Neural progenitor cell (in vitro differentiated cells): ENCODE data around the gene BTF3.

Source experiments
- EZH2 ChIP-seq: fragments of 200-600 bp; sonication (generic); IDR thresholded peaks from 2 replicates; pipeline ENCODE4 v1.6.1; 2017; ENCODE audit warnings: antibody characterized with exemption, mild to moderate bottlenecking, moderate library complexity
- EZH2phosphoT487 ChIP-seq: fragments of 200-600 bp; sonication (generic); IDR thresholded peaks from 2 replicates; pipeline ENCODE4 v1.6.1; 2017; ENCODE audit warnings: antibody characterized with exemption
- TF ChIP-seq, protein P1 (sequence below): fragments of 200-600 bp; sonication (generic); IDR thresholded peaks from 2 replicates; pipeline ENCODE4 v1.5.1; 2017; ENCODE audit warnings: antibody characterized with exemption, mild to moderate bottlenecking

GRCh38 chr5:73498057-73498992 is at the start of gene BTF3:
- TF ChIP-seq EZH2, result peak; percentile 43
- no peak for TF ChIP-seq EZH2phosphoT487
- TF ChIP-seq, protein P1, sequence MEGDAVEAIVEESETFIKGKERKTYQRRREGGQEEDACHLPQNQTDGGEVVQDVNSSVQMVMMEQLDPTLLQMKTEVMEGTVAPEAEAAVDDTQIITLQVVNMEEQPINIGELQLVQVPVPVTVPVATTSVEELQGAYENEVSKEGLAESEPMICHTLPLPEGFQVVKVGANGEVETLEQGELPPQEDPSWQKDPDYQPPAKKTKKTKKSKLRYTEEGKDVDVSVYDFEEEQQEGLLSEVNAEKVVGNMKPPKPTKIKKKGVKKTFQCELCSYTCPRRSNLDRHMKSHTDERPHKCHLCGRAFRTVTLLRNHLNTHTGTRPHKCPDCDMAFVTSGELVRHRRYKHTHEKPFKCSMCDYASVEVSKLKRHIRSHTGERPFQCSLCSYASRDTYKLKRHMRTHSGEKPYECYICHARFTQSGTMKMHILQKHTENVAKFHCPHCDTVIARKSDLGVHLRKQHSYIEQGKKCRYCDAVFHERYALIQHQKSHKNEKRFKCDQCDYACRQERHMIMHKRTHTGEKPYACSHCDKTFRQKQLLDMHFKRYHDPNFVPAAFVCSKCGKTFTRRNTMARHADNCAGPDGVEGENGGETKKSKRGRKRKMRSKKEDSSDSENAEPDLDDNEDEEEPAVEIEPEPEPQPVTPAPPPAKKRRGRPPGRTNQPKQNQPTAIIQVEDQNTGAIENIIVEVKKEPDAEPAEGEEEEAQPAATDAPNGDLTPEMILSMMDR, result no peak
